Neural progenitor cell (in vitro differentiated cells): Measurements from ENCODE around the gene CCNJ.

Experiments used
- EZH2 ChIP-seq: fragments of 200-600 bp; sonication (generic); IDR thresholded peaks from 2 replicates; pipeline ENCODE4 v1.6.1; 2017; ENCODE audit warnings: antibody characterized with exemption, mild to moderate bottlenecking, moderate library complexity
- EZH2phosphoT487 ChIP-seq: fragments of 200-600 bp; sonication (generic); IDR thresholded peaks from 2 replicates; pipeline ENCODE4 v1.6.1; 2017; ENCODE audit warnings: antibody characterized with exemption
- TF ChIP-seq, protein P1 (sequence below): fragments of 200-600 bp; sonication (generic); IDR thresholded peaks from 2 replicates; pipeline ENCODE4 v1.5.1; 2017; ENCODE audit warnings: antibody characterized with exemption, mild to moderate bottlenecking

DNA sequence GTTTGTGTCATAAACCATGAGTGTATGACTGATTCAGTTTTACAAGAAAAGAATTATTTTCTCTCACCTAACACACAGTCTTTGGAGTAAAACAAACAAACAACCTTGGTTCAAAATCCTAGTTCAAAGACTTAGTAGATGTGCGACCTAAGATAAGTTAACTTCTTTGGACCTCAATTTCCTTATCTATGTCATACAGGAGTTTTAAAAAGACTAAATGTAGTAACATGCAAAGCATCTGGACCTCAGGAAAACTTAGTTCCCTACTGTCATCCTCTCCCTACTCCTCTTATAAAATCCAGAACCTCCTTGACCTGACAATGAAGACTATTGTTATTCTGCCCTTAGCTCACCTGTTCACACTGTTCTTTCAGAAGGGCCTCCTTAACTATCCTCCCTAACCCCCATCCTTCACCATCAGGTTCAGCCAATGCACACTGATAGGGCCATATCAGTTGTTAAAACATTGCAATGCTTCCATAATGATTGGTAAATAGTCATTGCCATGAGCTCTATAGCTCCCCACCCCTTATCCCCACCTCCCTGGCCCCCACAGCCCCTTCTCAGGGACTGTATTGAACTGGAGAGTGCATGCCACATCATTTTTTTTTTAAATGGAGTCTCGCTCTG lies 28.8 kb upstream of the CCNJ start:
- no peak for TF ChIP-seq EZH2
- no peak for TF ChIP-seq EZH2phosphoT487
- TF ChIP-seq, protein P1, sequence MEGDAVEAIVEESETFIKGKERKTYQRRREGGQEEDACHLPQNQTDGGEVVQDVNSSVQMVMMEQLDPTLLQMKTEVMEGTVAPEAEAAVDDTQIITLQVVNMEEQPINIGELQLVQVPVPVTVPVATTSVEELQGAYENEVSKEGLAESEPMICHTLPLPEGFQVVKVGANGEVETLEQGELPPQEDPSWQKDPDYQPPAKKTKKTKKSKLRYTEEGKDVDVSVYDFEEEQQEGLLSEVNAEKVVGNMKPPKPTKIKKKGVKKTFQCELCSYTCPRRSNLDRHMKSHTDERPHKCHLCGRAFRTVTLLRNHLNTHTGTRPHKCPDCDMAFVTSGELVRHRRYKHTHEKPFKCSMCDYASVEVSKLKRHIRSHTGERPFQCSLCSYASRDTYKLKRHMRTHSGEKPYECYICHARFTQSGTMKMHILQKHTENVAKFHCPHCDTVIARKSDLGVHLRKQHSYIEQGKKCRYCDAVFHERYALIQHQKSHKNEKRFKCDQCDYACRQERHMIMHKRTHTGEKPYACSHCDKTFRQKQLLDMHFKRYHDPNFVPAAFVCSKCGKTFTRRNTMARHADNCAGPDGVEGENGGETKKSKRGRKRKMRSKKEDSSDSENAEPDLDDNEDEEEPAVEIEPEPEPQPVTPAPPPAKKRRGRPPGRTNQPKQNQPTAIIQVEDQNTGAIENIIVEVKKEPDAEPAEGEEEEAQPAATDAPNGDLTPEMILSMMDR, result no peak
